K562 (cell line): Measurements from ENCODE around the gene TMC5. TPM values are rescaled to one million over a fixed set of nuclear protein-coding genes. Genes with fewer than 3 reads are reported as not detected.
A peak's percentile ranks its signal among the peaks of the same experiment; 100 is the strongest.

Experiments
- CHD2 ChIP-seq: IDR thresholded peaks from 2 replicates; pipeline ENCODE4 v1.6.1; 2011; ENCODE audit warnings: low read depth, low read length
- GTF2E2 ChIP-seq: fragments of 200-800 bp; sonication (Bioruptor generic); IDR thresholded peaks from 2 replicates; pipeline ENCODE4 v1.6.1; 2016; ENCODE audit warnings: missing genetic modification characterization, missing compliant biosample characterization
- NFATC3 ChIP-seq: fragments of 450-650 bp; IDR thresholded peaks from 2 replicates; pipeline ENCODE4 v1.6.1; 2017; ENCODE audit warnings: mild to moderate bottlenecking
- NFXL1 ChIP-seq: fragments of 450-650 bp; formaldehyde crosslinking; IDR thresholded peaks from 2 replicates; pipeline ENCODE4 v1.4.0; 2021; ENCODE audit warnings: mild to moderate bottlenecking
- SMAD4 ChIP-seq: fragments of 250-450 bp; sonication (Bioruptor Pico); conservative IDR thresholded peaks from 2 replicates; pipeline ENCODE4 v1.8.0; 2021; ENCODE audit warnings: inconsistent platforms, mild to moderate bottlenecking, moderate library complexity
- ZNF830 ChIP-seq: fragments of 250-450 bp; sonication (Bioruptor Pico); IDR thresholded peaks from 2 replicates; pipeline ENCODE4 v1.5.0; 2021; ENCODE audit warnings: mild to moderate bottlenecking
- polyA plus RNA-seq, 8 experiments: library from polyadenylated mRNA; depleted of rRNA in 4 of 8; stranded (reverse) in 5 of 8; unstranded in 3 of 8; fragments of >200 nt; fragmentation: Nextera tagmentation in 2 of 8; fragmentation: Illumina TruSeq in 1 of 8; extraction: Ambion mirVana in 2 of 8; extraction: Trizol in 1 of 8; gene quantifications; 2 replicates each; pipeline versions ENCODE4 v1.2.1 to v1.2.3, GENCODE V29; 2011 to 2014; ENCODE audit warnings: inconsistent platforms in 1 of 8, missing spikeins in 1 of 8
- total RNA-seq, 7 experiments: library from RNA; depleted of rRNA in 6 of 7; stranded (reverse); fragments of >200 nt in 6 of 7; fragmentation: Illumina TruSeq in 2 of 7; extraction: Trizol in 2 of 7; gene quantifications; 2 replicates each; pipeline versions ENCODE4 v1.2.1 to v1.2.3, GENCODE V29; 2011 to 2021; ENCODE audit warnings: low replicate concordance in 1 of 7
- TF ChIP-seq, protein P1 (sequence below): fragments of 250-450 bp; sonication (Bioruptor Pico); IDR thresholded peaks from 2 replicates; pipeline ENCODE4 v1.4.0; 2020
- TF ChIP-seq, protein P2 (sequence below), 3 experiments: fragments of 200-800 bp in 1 of 3; fragments of 250-450 bp in 1 of 3; fragments of 450-650 bp in 1 of 3; sonication (Bioruptor Pico) in 1 of 3; sonication (Bioruptor generic) in 1 of 3; formaldehyde crosslinking in 1 of 3; IDR thresholded peaks; 2 replicates each; pipeline versions ENCODE4 v1.6.1 to v1.8.0; 2016 to 2022; ENCODE audit warnings: mild to moderate bottlenecking in 2 of 3, missing genetic modification characterization in 2 of 3, missing compliant biosample characterization in 1 of 3, moderate library complexity in 1 of 3
- TF ChIP-seq, protein P3 (sequence below): fragments of 250-450 bp; sonication (Bioruptor Pico); IDR thresholded peaks from 2 replicates; pipeline ENCODE4 v1.8.0; 2021; ENCODE audit warnings: mild to moderate bottlenecking, moderate library complexity
- TF ChIP-seq, protein P4 (sequence below): fragments of 250-450 bp; sonication (Bioruptor Pico); IDR thresholded peaks from 2 replicates; pipeline ENCODE4 v1.4.0; 2020; ENCODE audit warnings: borderline replicate concordance

The TMC5 gene
- total and polyA plus RNA-seq, 9 of the 15 experiments (the other 6 are each of a cell fraction or from before 2014, with no cell fraction given): 0.83 to 2.6 (median 1.6) TPM

DNA sequence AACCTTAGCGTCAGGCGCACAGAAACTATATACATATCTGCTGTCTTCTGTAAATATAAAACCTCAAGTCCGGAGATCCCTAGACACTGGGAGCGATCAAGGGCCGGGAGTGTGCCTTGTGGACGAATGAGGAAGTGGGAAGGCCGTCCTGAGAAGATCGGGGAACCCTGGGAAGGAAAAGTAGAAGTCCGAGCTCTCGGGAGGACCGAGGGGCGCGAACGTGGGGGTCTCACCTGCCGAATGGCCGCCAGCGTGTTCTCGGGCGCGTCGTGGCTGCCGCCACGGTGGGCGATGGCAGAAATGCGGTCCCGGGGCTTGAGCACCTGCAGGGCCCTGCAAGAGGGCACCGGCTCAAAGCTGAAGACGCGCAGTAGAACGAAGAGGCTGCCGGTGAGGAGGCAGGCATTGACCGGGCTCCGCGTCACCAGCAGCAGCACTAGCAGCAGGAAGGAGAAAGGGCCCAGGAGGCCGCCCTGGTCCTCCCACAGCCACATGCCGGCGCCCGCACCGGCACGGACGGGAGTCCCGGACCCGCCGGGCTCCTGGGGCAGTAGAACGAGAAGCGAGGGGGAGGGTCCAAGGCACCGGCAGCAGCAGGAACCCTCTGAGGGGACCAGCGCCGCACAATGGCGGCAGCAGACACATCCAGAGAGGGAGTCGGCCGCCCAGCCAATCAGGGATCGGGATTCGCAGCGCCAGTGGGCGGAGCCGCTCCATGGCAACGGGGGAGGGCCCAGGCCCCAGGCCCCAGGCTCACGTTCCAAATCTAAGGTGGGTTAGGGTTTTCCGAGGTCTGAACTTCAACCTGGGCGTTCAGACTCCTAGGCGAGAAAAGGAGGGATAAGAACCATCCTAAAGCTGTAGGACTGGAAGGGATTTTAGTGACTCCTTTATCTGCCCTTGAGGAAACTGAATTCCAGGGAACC, 104.1 kb downstream of the TMC5 start, which contains the start of gene GDE1 (continued):
- TF ChIP-seq, protein P1, sequence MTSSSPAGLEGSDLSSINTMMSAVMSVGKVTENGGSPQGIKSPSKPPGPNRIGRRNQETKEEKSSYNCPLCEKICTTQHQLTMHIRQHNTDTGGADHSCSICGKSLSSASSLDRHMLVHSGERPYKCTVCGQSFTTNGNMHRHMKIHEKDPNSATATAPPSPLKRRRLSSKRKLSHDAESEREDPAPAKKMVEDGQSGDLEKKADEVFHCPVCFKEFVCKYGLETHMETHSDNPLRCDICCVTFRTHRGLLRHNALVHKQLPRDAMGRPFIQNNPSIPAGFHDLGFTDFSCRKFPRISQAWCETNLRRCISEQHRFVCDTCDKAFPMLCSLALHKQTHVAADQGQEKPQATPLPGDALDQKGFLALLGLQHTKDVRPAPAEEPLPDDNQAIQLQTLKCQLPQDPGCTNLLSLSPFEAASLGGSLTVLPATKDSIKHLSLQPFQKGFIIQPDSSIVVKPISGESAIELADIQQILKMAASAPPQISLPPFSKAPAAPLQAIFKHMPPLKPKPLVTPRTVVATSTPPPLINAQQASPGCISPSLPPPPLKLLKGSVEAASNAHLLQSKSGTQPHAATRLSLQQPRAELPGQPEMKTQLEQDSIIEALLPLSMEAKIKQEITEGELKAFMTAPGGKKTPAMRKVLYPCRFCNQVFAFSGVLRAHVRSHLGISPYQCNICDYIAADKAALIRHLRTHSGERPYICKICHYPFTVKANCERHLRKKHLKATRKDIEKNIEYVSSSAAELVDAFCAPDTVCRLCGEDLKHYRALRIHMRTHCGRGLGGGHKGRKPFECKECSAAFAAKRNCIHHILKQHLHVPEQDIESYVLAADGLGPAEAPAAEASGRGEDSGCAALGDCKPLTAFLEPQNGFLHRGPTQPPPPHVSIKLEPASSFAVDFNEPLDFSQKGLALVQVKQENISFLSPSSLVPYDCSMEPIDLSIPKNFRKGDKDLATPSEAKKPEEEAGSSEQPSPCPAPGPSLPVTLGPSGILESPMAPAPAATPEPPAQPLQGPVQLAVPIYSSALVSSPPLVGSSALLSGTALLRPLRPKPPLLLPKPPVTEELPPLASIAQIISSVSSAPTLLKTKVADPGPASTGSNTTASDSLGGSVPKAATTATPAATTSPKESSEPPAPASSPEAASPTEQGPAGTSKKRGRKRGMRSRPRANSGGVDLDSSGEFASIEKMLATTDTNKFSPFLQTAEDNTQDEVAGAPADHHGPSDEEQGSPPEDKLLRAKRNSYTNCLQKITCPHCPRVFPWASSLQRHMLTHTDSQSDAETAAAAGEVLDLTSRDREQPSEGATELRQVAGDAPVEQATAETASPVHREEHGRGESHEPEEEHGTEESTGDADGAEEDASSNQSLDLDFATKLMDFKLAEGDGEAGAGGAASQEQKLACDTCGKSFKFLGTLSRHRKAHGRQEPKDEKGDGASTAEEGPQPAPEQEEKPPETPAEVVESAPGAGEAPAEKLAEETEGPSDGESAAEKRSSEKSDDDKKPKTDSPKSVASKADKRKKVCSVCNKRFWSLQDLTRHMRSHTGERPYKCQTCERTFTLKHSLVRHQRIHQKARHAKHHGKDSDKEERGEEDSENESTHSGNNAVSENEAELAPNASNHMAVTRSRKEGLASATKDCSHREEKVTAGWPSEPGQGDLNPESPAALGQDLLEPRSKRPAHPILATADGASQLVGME (CRISPR knock-in tag): no peak
- TF ChIP-seq SMAD4 (CRISPR knock-in tag): peak; percentile 49; the same call in 1 of the 2 replicates
- TF ChIP-seq NFXL1 (CRISPR knock-in tag): no peak
- TF ChIP-seq, protein P2, sequence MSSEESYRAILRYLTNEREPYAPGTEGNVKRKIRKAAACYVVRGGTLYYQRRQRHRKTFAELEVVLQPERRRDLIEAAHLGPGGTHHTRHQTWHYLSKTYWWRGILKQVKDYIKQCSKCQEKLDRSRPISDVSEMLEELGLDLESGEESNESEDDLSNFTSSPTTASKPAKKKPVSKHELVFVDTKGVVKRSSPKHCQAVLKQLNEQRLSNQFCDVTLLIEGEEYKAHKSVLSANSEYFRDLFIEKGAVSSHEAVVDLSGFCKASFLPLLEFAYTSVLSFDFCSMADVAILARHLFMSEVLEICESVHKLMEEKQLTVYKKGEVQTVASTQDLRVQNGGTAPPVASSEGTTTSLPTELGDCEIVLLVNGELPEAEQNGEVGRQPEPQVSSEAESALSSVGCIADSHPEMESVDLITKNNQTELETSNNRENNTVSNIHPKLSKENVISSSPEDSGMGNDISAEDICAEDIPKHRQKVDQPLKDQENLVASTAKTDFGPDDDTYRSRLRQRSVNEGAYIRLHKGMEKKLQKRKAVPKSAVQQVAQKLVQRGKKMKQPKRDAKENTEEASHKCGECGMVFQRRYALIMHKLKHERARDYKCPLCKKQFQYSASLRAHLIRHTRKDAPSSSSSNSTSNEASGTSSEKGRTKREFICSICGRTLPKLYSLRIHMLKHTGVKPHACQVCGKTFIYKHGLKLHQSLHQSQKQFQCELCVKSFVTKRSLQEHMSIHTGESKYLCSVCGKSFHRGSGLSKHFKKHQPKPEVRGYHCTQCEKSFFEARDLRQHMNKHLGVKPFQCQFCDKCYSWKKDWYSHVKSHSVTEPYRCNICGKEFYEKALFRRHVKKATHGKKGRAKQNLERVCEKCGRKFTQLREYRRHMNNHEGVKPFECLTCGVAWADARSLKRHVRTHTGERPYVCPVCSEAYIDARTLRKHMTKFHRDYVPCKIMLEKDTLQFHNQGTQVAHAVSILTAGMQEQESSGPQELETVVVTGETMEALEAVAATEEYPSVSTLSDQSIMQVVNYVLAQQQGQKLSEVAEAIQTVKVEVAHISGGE (CRISPR knock-in tag; IDR thresholded peaks at IDR 0.05): no peak
- TF ChIP-seq ZNF830 (CRISPR knock-in tag): no peak
- TF ChIP-seq GTF2E2 (tag): 0 out of 2 replicates have a peak, but pooled peaks have one; percentile 51
- TF ChIP-seq, protein P3, sequence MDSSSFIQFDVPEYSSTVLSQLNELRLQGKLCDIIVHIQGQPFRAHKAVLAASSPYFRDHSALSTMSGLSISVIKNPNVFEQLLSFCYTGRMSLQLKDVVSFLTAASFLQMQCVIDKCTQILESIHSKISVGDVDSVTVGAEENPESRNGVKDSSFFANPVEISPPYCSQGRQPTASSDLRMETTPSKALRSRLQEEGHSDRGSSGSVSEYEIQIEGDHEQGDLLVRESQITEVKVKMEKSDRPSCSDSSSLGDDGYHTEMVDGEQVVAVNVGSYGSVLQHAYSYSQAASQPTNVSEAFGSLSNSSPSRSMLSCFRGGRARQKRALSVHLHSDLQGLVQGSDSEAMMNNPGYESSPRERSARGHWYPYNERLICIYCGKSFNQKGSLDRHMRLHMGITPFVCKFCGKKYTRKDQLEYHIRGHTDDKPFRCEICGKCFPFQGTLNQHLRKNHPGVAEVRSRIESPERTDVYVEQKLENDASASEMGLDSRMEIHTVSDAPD: no peak
- TF ChIP-seq CHD2: peak; percentile 46; the same call in 1 of the 2 replicates
- TF ChIP-seq, protein P4, sequence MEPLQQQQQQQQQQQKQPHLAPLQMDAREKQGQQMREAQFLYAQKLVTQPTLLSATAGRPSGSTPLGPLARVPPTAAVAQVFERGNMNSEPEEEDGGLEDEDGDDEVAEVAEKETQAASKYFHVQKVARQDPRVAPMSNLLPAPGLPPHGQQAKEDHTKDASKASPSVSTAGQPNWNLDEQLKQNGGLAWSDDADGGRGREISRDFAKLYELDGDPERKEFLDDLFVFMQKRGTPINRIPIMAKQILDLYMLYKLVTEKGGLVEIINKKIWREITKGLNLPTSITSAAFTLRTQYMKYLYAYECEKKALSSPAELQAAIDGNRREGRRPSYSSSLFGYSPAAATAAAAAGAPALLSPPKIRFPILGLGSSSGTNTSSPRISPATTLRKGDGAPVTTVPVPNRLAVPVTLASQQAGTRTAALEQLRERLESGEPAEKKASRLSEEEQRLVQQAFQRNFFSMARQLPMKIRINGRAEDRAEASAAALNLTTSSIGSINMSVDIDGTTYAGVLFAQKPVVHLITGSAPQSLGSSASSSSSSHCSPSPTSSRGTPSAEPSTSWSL (CRISPR knock-in tag): no peak
- TF ChIP-seq NFATC3: no peak
